Stimulated activated naive CD8-positive, alpha-beta T cell treated with anti-CD3 and anti-CD28 coated beads, Interleukin-15, Interleukin-2, amounts not matched to agents 100 ng/mL and 50 ng/mL, for 24 hours (primary cell): ENCODE data around the gene EFCAB6.

Source experiments
- H3K27ac Mint-ChIP-seq: one replicate; pipeline ENCODE4 v1.8.0; 2021; ENCODE audit warnings: mild to moderate bottlenecking, mixed read lengths
- H3K27me3 Mint-ChIP-seq: one replicate; pipeline ENCODE4 v1.8.0; 2021; ENCODE audit warnings: mixed read lengths
- H3K36me3 Mint-ChIP-seq: one replicate; pipeline ENCODE4 v1.8.0; 2021; ENCODE audit warnings: low read depth, mixed read lengths
- H3K4me1 Mint-ChIP-seq: one replicate; pipeline ENCODE4 v1.8.0; 2021; ENCODE audit warnings: low read depth, mixed read lengths
- H3K4me3 Mint-ChIP-seq: one replicate; pipeline ENCODE4 v1.8.0; 2021; ENCODE audit warnings: mild to moderate bottlenecking, mixed read lengths
- H3K9me3 Mint-ChIP-seq: one replicate; pipeline ENCODE4 v1.8.0; 2021; ENCODE audit warnings: mixed read lengths

EFCAB6 gene

DNA sequence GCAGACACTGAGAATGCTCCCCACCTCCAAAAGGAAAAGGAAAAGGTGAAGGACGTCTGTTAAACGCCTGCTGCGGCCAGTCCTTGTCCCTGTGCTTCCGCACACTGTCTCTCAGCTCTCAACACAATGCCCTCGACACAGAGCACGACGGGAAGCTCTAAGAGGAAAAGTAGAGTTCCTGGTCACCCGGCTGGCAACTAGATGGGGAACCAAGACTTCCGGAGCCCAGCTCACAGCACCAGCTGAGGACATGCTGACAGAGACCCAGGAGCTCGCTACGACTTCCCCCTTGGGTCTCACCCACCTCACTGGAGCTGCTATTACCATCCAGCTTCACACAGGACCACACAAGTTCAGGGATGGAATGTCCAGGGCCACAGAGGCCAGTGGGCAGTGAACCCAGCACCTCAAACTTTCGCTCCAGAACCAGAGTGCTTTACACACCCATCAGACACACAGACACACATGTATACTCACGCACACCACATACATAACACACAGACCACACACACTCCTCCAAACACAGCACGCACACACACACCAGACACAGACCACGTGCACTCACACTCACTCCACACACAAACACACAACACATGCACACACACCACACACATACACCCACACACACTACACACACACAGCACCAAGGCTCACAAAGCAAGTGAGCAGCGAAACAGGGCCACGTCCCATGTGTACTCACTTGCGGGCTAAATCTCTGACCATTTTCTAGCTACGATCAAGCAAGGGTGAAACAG is 40.6 kb upstream of the EFCAB6 start:
- peaks cover 10% of the 10 kb centered on the region for H3K9me3 Mint-ChIP-seq
- H3K27ac Mint-ChIP-seq, result peak overlapping the region; percentile 30
- no peaks in the 10 kb centered on the region for H3K36me3 Mint-ChIP-seq

DNA sequence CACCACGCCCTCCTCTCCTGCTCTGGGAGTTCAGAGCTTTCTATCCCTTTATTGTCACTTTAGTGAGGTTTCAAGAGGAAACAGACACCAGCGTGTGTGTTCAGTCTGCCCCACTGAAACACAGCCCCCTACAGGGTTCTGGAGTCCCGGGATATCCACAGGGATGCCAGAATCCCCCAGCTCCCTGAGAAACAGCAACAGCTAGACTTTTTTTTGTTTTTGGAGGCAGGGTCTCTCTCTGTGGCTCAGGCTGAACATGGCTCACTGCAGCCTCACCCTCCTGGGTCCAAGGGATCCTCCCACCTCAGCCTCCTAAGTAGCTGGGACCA is 39.8 kb upstream of the EFCAB6 start:
- H3K36me3 Mint-ChIP-seq, result no peaks in the 10 kb centered on the region
- peaks cover 19% of the 10 kb centered on the region for H3K27me3 Mint-ChIP-seq
- H3K27ac Mint-ChIP-seq, result no peak overlapping the region
- H3K4me1 Mint-ChIP-seq, result no peaks in the 10 kb centered on the region
- H3K4me3 Mint-ChIP-seq, result no peak overlapping the region
- H3K9me3 Mint-ChIP-seq, result peaks cover 4% of the 10 kb centered on the region

More for the DNA sequence above, 40.6 kb upstream of the EFCAB6 start:
- Mint-ChIP-seq H3K4me1 (no peaks in the 10 kb centered on the region), H3K27me3 (peaks cover 26% of the 10 kb centered on the region), H3K4me3 (no peak overlapping the region)

DNA sequence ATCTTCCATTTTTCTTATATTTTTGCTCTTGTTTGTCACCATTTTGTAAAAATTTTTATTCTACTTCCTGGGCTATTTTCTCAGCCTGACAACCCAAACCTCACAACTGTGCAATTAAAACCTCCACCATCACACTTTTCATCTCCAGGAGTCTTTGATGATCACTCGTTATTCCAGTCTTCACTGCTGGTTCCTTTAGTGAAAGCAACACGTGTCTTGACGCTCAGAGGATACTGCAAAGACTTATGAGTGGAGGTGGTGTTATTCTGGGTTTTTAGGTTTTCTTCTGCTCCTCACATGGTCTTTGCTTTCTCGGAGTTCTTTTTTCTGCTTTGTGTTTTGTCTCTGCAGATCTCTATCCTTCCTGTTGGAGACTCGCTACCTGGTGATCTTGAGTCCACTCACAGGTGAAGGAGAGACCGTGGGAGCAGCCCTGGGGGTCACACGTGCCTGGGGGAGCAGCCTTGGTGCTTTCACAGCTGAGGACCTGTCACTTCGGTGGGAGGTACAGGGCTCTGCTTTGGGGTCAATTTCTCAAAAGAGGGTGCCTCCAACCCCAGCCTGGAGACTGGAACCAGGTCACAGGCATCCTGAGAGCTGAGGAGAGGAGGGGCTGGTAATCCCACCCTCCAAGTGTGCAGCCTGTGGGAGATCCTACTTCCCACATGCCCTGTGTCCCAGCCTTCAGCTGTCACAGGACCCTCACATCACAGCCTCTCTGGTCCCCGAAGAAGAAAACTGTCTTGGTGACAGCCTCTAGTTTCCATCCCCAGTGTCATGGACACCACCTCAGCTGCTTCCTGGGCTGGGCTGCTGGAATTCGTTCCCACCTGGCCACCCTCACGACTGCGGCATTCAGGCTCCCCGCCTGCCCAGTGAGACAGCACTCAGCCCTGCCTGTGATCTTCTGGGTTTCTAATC is 39.2 kb upstream of the EFCAB6 start:
- Mint-ChIP-seq H3K27ac (no peak overlapping the region), H3K27me3 (peaks cover 16% of the 10 kb centered on the region), H3K4me1 (no peaks in the 10 kb centered on the region), H3K9me3 (no peaks in the 10 kb centered on the region), H3K36me3 (no peaks in the 10 kb centered on the region), H3K4me3 (no peak overlapping the region)

DNA sequence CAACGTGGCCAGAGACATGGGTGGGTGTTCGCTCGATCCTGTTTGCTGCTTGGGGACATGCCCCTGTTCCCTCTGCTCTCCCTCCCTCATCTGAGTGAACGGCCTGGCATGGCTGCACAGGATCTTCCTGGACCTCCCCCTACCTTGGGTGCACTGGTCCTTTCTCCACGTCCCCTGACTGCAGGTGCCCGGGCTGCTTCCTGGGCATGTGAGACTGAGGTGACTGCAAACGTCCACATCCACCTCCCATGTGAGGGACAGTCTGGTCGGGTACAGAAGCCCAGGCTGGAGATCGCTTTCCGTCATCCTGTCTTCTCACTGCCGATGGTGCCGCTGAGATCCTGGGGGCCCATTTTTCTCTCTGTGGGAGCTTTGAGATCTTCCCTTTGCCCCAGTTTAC is 38.4 kb upstream of the EFCAB6 start:
- peaks cover 16% of the 10 kb centered on the region for H3K27me3 Mint-ChIP-seq
- H3K4me3 Mint-ChIP-seq, result no peak overlapping the region
- no peak overlapping the region for H3K27ac Mint-ChIP-seq
- H3K9me3 Mint-ChIP-seq, result no peaks in the 10 kb centered on the region
- no peaks in the 10 kb centered on the region for H3K36me3 Mint-ChIP-seq
- no peaks in the 10 kb centered on the region for H3K4me1 Mint-ChIP-seq

DNA sequence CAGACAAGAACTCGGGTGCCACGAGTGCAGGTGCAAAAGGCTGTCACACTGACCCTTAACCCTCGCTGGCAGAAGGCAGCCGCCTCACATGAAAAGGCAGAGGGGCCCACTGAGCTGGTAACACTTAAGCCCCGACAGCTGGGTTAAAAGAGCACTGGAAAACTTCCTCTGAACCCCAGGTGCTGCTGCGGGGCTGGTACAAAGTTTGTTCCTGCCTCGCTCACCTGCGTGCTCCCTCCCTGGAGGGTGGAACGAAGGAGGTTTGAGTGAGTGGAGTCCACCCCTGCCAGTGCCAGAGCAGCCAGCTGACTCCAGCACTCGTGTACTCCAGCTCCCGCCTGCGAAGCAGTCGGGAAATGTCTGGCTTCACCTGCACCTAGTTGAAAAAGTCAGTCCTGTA is 37.6 kb upstream of the EFCAB6 start:
- H3K4me3 Mint-ChIP-seq, result no peak overlapping the region
- no peaks in the 10 kb centered on the region for H3K4me1 Mint-ChIP-seq
- H3K36me3 Mint-ChIP-seq, result no peaks in the 10 kb centered on the region
- no peaks in the 10 kb centered on the region for H3K9me3 Mint-ChIP-seq
- no peak overlapping the region for H3K27ac Mint-ChIP-seq
- H3K27me3 Mint-ChIP-seq, result peaks cover 16% of the 10 kb centered on the region

DNA sequence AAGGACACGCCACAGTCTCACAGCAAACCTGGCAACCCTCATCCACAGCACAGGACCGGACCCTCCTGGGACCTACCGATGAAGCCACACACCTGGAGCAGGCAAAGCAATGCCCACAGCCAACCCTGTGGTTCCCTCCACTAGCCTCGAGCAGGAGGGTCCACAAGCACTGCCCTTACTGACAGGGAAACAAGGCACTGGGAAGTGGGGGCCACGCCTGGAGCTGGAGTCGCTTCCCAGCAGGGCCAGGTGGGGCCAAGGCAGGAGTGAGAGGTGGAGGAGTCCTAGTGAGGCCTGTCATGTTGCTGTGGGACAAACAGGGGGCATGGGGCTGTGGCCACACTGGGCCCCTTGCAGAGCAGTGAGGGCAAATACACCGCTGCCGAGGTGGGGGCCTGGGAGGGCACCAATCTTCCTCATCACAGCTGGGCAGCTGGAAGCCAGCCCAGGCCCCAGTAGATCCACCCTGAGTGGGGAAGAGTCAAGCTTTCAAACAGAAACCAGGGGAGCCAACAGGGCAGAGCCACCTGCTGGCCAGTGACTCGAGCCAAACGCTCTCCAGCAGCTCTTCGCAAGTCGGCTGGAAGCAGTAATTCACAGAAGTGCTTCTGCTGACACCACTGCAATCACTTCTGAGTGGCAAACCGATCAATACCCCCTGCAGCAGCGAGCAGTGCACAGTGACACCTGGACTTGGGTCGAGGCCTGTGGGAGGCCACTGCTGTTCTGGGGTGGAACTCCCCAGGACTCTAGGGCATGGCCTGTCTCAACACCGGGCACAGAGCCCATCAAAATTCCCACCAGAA is 36.5 kb upstream of the EFCAB6 start:
- Mint-ChIP-seq H3K4me1 (no peaks in the 10 kb centered on the region), H3K27ac (no peak overlapping the region), H3K27me3 (peaks cover 16% of the 10 kb centered on the region), H3K9me3 (no peaks in the 10 kb centered on the region), H3K4me3 (no peak overlapping the region), H3K36me3 (no peaks in the 10 kb centered on the region)

DNA sequence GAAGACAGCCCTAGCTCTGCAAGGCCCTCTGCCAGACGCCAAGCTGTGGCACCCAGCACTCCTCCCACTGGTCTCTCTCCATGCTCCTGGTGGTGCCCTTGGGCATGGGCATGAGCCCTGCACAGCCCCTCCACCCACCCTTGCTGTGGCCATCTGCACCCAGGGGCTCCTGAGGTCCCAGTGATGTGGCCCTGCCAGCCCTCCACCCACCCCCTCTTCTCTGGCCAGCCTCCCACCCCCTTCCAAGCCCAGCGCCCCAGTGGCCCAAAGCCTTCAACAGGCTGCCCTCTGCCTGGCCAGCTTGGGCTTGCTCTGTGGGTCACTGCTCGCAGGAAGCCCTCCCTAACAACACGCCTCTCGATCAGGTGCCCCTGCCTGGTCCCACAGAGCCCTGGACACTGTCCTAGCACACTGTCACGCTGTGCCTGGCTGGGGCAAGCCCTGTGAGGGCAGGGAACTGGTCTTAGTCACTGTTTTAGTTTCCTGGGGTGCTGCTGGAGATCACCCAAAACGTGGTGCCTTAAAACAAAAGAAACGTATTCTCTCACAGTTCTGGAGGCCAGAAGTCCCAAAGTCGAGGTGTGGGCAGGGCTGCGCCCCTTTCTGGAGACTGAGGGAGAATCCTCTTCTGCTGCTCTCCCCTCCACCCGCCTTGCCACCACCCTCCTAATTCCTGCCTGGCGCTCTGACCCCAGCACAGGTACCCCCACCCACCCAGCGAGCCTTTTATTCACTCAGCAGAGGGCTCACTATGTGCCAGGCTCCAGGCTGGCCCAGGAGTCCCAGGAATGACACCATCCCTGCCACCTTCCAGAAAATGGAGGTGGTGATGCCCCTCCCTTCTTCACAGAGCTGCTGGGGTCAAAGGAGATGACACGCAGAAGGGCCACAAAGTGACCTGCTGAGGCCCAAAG is 35.5 kb upstream of the EFCAB6 start:
- Mint-ChIP-seq H3K36me3 (no peaks in the 10 kb centered on the region), H3K27me3 (peaks cover 10% of the 10 kb centered on the region), H3K4me3 (no peak overlapping the region), H3K9me3 (no peaks in the 10 kb centered on the region), H3K4me1 (no peaks in the 10 kb centered on the region), H3K27ac (no peak overlapping the region)

DNA sequence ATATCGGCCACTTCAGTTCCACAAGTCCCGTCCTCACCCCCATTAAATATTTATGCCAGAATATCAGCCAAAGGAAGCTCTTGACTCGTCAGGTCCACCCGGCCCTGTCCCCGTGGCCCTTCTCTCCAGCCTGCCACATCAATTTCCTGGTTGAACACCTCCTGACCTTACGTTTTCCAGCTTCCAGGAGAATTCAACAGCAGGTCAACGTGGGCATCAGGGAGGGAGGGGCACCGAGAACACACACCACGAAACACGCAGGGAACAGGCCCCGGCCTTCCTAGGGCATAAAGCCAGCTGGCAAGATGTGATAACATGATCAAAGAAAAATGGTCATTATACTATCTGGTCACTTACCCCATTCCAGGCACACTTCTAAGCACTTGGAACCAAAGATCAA is 34.9 kb upstream of the EFCAB6 start:
- Mint-ChIP-seq H3K36me3 (no peaks in the 10 kb centered on the region), H3K4me3 (no peak overlapping the region), H3K4me1 (no peaks in the 10 kb centered on the region), H3K9me3 (no peaks in the 10 kb centered on the region), H3K27me3 (peaks cover 9% of the 10 kb centered on the region), H3K27ac (no peak overlapping the region)

DNA sequence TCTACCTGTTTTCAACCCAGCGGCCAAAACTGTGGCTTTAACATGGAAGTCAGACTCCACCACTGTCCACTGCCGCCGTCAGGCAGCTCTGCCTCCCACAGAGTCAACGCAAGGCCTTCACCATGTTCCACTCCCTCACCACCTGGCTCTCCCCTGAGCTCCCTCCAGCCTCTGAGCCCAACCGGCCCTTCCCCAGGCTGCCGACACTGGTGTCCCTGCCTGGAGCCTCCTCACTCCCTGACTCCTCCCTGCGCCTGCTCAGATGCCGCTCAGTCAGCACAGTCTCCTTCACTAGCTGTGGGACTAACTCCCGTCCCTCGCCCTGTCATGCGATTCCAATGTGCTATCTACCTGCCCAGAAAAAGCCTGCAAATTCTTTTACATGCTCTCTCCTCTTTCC is 33.9 kb upstream of the EFCAB6 start:
- Mint-ChIP-seq H3K9me3 (no peaks in the 10 kb centered on the region), H3K27me3 (peaks cover 7% of the 10 kb centered on the region), H3K27ac (no peak overlapping the region), H3K4me3 (no peak overlapping the region), H3K4me1 (no peaks in the 10 kb centered on the region), H3K36me3 (no peaks in the 10 kb centered on the region)

DNA sequence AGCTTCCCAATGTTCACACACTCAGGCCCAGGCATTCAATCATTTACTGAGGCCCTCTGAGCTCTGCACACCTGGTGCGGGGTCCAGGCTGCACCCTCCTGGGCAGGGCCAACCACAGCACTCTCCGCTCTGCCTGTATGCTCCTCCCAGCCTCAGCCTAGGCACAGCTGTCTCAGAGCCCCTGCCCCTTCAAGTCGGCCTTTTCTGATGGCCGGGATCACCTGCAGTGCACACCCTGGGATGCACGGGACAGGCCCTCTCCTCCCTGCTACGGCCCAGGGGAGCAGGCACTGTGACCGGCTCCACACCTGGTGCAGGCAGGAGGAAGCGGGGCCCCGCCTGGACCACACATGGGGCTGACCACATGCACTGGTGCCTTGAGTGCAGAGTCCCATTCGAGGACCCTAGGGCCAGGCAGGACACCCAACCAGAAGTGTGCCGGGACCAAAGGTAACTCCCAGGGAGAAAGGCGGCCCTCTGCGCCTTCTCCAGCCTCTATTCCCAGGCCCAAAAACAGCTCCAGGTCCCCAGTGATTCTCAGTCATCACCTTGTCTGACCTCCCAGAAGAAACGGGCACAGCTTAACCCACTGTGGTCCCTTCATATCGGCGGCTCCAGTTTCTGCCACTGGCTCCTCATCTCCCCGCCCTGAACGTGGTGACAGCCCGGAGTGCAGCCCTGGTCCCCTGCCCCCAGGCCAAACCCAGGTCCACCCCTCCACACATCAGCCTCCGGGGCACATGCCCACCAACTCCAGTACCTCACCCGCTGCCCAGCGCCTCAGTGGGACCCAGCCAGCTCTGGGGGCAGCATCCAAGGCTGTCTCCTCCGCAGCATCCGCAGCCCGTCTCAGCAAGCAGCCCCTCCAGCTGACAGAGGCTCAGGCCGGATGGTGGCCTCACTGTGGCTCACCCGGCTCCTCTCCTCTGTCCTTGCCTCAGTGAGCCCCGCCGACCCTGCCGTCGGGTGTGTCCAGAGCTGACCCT is 32.7 kb upstream of the EFCAB6 start:
- no peak overlapping the region for H3K4me3 Mint-ChIP-seq
- H3K27me3 Mint-ChIP-seq, result peaks cover 5% of the 10 kb centered on the region
- no peaks in the 10 kb centered on the region for H3K9me3 Mint-ChIP-seq
- H3K4me1 Mint-ChIP-seq, result no peaks in the 10 kb centered on the region
- H3K36me3 Mint-ChIP-seq, result no peaks in the 10 kb centered on the region
- H3K27ac Mint-ChIP-seq, result no peak overlapping the region

DNA sequence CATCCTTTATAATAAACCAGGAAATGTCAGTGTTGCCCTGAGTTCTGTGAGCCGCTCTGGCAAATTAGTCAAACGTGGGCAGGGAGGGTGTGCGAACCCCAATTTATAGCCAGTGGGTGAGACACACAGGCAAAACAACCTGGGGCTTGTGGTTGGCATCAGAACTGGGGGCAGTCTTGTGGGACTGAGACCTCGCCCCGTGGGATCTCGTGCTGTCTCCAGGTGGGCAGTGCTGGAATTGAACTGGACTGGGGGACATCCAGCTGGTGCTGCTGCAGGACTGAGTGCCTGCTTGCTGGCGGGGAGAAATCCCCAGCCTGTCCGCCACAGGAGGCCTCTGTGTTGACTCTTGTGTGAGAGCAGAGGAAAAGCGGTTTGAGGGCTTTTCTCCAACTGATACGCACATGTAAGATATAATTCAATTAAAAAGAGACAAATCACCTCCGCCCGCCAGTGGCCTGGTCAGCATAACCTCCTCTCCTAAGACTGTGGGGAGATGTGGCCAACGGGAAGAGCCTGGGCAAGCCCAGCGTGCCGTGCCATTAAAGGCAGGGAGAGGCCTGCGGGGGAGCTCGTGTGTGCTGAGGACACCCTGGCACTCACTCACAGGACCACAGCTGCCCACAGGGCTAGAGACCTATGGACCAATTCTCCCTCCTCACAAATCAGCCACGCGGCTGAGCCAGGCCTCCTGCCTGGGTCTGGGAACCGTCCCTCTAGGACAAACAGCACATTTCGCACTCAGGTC is 31.9 kb upstream of the EFCAB6 start:
- Mint-ChIP-seq H3K36me3 (no peaks in the 10 kb centered on the region), H3K9me3 (no peaks in the 10 kb centered on the region), H3K4me3 (no peak overlapping the region), H3K27me3 (peaks cover 2% of the 10 kb centered on the region), H3K27ac (no peak overlapping the region), H3K4me1 (no peaks in the 10 kb centered on the region)

DNA sequence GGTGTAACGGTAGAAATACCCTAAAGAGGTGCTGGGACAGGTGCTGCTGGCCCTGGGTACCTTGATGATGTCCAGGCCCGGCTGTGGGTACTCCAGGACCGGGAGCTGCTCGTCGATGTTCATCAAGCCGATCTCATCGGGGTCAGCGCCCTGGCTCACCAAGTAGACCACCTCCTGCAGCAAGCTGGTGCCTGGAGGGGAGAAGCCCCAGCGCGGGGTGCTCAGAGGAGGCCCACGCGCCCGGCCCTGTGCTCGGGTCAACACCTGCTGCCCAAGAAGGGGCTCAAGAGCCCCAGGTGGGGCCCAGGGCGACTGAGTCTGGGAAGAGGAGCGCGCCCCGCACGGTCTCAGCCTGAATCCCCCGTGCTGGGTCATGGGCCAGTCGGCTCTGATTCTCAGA is 29.6 kb upstream of the EFCAB6 start:
- H3K4me1 Mint-ChIP-seq, result no peaks in the 10 kb centered on the region
- no peak overlapping the region for H3K4me3 Mint-ChIP-seq
- no peaks in the 10 kb centered on the region for H3K27me3 Mint-ChIP-seq
- no peaks in the 10 kb centered on the region for H3K36me3 Mint-ChIP-seq
- no peak overlapping the region for H3K27ac Mint-ChIP-seq
- H3K9me3 Mint-ChIP-seq, result no peaks in the 10 kb centered on the region

DNA sequence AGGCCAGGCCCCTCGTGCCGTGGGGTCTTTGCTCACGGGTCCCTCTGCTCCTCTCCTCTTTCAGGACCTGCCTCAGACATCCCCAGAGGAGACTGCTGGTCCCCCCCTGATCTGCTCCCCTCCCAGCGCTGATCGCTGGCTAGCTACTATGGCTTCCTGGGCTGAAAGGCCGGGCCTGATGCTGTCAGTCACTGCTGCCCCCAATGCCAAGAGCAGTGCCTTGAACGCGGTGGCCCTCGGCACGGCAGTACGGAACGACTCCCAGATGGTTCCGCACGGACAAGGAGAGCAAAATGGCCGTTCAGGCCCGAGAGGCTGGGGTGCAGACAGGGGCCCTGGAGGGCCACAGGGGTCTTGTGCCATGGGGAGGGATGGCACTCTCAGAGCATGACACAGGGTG is 28.7 kb upstream of the EFCAB6 start:
- H3K27me3 Mint-ChIP-seq, result no peaks in the 10 kb centered on the region
- no peak overlapping the region for H3K4me3 Mint-ChIP-seq
- no peaks in the 10 kb centered on the region for H3K9me3 Mint-ChIP-seq
- no peaks in the 10 kb centered on the region for H3K36me3 Mint-ChIP-seq
- no peaks in the 10 kb centered on the region for H3K4me1 Mint-ChIP-seq
- no peak overlapping the region for H3K27ac Mint-ChIP-seq
